ENCODE measurements around the gene HERC2.

DNA sequence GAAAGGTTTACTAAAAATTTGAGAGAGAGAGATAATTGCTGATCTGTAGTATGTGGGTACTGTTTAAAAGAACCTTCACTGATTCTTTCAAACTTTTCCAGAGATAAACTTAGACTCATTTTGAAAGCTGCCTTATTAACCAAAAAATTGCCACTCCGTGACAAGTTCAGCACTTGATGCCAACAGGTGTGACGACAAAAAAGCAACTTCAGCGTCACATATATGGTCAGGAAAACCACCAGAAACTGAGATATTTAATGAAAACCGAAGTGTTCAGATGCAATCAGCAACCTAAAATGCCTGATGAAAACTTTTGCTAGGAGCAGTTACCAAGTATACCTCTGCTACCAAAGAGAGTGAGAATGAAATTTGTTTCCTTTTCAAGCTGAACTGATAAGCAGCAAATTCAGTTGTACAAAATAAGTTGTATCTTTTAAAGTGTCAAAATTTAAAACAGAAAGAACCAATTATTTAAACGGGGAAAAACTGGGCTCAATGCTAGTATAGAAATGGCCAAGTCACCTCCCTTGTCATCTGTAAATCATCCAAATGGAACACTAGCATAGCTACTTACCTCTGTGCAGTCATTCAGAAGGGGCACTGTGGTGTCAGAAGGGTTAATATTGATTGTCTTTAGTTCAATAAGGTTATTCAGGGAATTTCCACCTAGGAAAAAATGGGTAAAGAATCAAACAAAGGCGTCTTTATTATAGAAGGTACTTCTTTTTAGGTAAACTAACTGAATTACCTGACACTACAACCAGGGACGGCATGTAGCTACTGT is 131.4 kb downstream of the HERC2 start:
- TF ChIP-seq ZNF274 (IDR thresholded peaks at IDR 0.05; ENCODE audit: low read depth, low read length) (no peak), YY1 (IDR thresholded peaks at IDR 0.05; ENCODE audit: insufficient read depth, insufficient read length) (no peak)
